GM23338 (cell line): ENCODE measurements around the gene TRAF3. TPM values are rescaled to one million over a fixed set of nuclear protein-coding genes. Genes with fewer than 3 reads are reported as not detected.

Experiments
- ATAC-seq: fragments of 200-7000 bp; cut with Tn5 transposase; 3 replicates; pipeline ENCODE4 v1.9.1; 2020
- DNase-seq: peaks from one replicate; pipeline ENCODE4 v3.0.0-alpha.2; 2015; ENCODE audit warnings: low spot score
- H2AFZ ChIP-seq: fragments of 200-600 bp; sonication (generic); 2 replicates; pipeline ENCODE4 v1.8.0; 2016; ENCODE audit warnings: antibody characterized with exemption, mild to moderate bottlenecking, moderate library complexity
- H3F3A ChIP-seq: fragments of 200-600 bp; sonication (generic); replicated peaks from 2 replicates; pipeline ENCODE4 v1.8.0; 2017; ENCODE audit warnings: antibody characterized with exemption, mixed run types, low read depth
- H3K27ac ChIP-seq: fragments of 200-600 bp; sonication (generic); 2 replicates; pipeline ENCODE4 v1.6.1; 2016; ENCODE audit warnings: low read depth
- H3K27me3 ChIP-seq: fragments of 200-600 bp; sonication (generic); 2 replicates; pipeline ENCODE4 v1.8.0; 2016; ENCODE audit warnings: mild to moderate bottlenecking, mixed run types, moderate library complexity; ENCODE audit not compliant: insufficient read depth
- H3K36me3 ChIP-seq: fragments of 200-600 bp; sonication (generic); 2 replicates; pipeline ENCODE4 v1.8.0; 2016; ENCODE audit warnings: mild to moderate bottlenecking; ENCODE audit not compliant: insufficient read depth
- H3K4me1 ChIP-seq: fragments of 200-600 bp; sonication (generic); 2 replicates; pipeline ENCODE4 v1.8.0; 2016; ENCODE audit warnings: mild to moderate bottlenecking, moderate library complexity; ENCODE audit not compliant: insufficient read depth
- H3K4me2 ChIP-seq: fragments of 200-600 bp; sonication (generic); 2 replicates; pipeline ENCODE4 v1.7.1; 2017; ENCODE audit warnings: mixed run types
- H3K4me3 ChIP-seq: fragments of 200-600 bp; sonication (generic); 2 replicates; pipeline ENCODE4 v1.6.1; 2016; ENCODE audit warnings: mixed run types
- H3K79me2 ChIP-seq: fragments of 200-600 bp; sonication (generic); replicated peaks from 2 replicates; pipeline ENCODE4 v1.8.0; 2017; ENCODE audit warnings: mild to moderate bottlenecking; ENCODE audit not compliant: insufficient read depth
- H3K9me2 ChIP-seq: fragments of 200-600 bp; sonication (generic); 2 replicates; pipeline ENCODE4 v1.8.0; 2017; ENCODE audit not compliant: insufficient read depth
- H4K20me1 ChIP-seq: fragments of 200-600 bp; sonication (generic); replicated peaks from 2 replicates; pipeline ENCODE4 v1.8.0; 2017; ENCODE audit warnings: mild to moderate bottlenecking; ENCODE audit not compliant: insufficient read depth
- H3K27ac Mint-ChIP-seq: 2 replicates; pipeline ENCODE4 v1.8.0; 2020; ENCODE audit warnings: inconsistent platforms, mild to moderate bottlenecking, moderate library complexity, mixed read lengths
- H3K27me3 Mint-ChIP-seq: 3 replicates; pipeline ENCODE4 v1.8.0; 2022; ENCODE audit warnings: low read depth, mild to moderate bottlenecking, moderate library complexity, mixed read lengths, inconsistent platforms; ENCODE audit not compliant: insufficient read depth, poor library complexity
- H3K36me3 Mint-ChIP-seq: 3 replicates; pipeline ENCODE4 v1.8.0; 2021; ENCODE audit warnings: low read depth, mild to moderate bottlenecking, inconsistent platforms, moderate library complexity, mixed read lengths
- H3K4me1 Mint-ChIP-seq: 3 replicates; pipeline ENCODE4 v1.8.0; 2020; ENCODE audit warnings: mild to moderate bottlenecking, inconsistent platforms, mixed read lengths
- H3K4me3 Mint-ChIP-seq: 3 replicates; pipeline ENCODE4 v1.8.0; 2021; ENCODE audit warnings: moderate library complexity, mild to moderate bottlenecking, inconsistent platforms, mixed read lengths
- H3K9me3 Mint-ChIP-seq: 3 replicates; pipeline ENCODE4 v1.8.0; 2020; ENCODE audit warnings: moderate library complexity, mild to moderate bottlenecking, inconsistent platforms, mixed read lengths
- EZH2phosphoT487 ChIP-seq: fragments of 200-600 bp; sonication (generic); IDR thresholded peaks from one replicate; pipeline ENCODE4 v1.8.1; 2018; ENCODE audit warnings: antibody characterized with exemption; ENCODE audit not compliant: unreplicated experiment
- ZNF114 ChIP-seq: fragments of 250-450 bp; sonication (Bioruptor Pico); IDR thresholded peaks from 2 replicates; pipeline ENCODE4 v1.5.0; 2020; ENCODE audit warnings: mild to moderate bottlenecking, moderate library complexity
- polyA plus RNA-seq: library from polyadenylated mRNA; unstranded; fragments of >200 nt; fragmentation: Nextera tagmentation; extraction: Ambion mirVana; gene quantifications from 2 replicates; pipeline ENCODE4 v1.2.1, GENCODE V29; 2016
- total RNA-seq: library from RNA; depleted of rRNA; stranded (reverse); fragments of >200 nt; shearing (Covaris generic); gene quantifications from 2 replicates; pipeline ENCODE4 v1.2.3, GENCODE V29; 2014
- TF ChIP-seq, protein P1 (sequence below): fragments of 250-450 bp; sonication (Bioruptor Pico); IDR thresholded peaks from 2 replicates; pipeline ENCODE4 v1.5.0; 2020; ENCODE audit warnings: mild to moderate bottlenecking, moderate library complexity
- TF ChIP-seq, protein P2 (sequence below), 2 experiments: fragments of 200-600 bp in 1 of 2; sonication (generic) in 1 of 2; conservative IDR thresholded peaks; 2 replicates each; pipeline versions ENCODE4 v1.5.1 to v1.6.1; 2016 to 2017; ENCODE audit warnings: antibody characterized with exemption in 2 of 2, low read depth in 2 of 2, mild to moderate bottlenecking in 2 of 2, moderate library complexity in 1 of 2
- TF ChIP-seq, protein P3 (sequence below): IDR thresholded peaks from 2 replicates; pipeline ENCODE4 v1.6.1; 2016; ENCODE audit warnings: antibody characterized with exemption

TRAF3 gene
- total and polyA plus RNA-seq, 2 experiments from 2014 or later = 3.7 to 9.3 TPM

DNA sequence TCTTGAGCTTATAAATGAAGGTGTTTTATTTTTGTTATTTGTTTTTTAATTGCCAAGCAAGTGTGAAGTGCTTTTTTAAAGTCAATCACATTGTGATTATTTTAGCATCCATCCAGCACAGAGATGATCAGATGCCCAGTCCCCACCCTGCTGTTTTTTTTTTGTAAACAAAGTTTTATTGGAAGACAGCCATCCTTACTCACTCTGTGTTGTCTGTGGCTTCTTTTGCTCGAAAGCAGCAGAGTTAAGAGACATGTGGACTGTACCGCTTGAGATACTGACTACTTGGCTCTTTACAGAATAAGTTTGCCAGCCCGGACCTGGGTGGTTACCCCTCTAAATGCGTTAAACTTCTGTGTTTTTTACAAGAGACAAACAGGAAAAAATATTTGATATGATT is 114.3 kb downstream of the TRAF3 start (continued):
- TF ChIP-seq, protein P1, sequence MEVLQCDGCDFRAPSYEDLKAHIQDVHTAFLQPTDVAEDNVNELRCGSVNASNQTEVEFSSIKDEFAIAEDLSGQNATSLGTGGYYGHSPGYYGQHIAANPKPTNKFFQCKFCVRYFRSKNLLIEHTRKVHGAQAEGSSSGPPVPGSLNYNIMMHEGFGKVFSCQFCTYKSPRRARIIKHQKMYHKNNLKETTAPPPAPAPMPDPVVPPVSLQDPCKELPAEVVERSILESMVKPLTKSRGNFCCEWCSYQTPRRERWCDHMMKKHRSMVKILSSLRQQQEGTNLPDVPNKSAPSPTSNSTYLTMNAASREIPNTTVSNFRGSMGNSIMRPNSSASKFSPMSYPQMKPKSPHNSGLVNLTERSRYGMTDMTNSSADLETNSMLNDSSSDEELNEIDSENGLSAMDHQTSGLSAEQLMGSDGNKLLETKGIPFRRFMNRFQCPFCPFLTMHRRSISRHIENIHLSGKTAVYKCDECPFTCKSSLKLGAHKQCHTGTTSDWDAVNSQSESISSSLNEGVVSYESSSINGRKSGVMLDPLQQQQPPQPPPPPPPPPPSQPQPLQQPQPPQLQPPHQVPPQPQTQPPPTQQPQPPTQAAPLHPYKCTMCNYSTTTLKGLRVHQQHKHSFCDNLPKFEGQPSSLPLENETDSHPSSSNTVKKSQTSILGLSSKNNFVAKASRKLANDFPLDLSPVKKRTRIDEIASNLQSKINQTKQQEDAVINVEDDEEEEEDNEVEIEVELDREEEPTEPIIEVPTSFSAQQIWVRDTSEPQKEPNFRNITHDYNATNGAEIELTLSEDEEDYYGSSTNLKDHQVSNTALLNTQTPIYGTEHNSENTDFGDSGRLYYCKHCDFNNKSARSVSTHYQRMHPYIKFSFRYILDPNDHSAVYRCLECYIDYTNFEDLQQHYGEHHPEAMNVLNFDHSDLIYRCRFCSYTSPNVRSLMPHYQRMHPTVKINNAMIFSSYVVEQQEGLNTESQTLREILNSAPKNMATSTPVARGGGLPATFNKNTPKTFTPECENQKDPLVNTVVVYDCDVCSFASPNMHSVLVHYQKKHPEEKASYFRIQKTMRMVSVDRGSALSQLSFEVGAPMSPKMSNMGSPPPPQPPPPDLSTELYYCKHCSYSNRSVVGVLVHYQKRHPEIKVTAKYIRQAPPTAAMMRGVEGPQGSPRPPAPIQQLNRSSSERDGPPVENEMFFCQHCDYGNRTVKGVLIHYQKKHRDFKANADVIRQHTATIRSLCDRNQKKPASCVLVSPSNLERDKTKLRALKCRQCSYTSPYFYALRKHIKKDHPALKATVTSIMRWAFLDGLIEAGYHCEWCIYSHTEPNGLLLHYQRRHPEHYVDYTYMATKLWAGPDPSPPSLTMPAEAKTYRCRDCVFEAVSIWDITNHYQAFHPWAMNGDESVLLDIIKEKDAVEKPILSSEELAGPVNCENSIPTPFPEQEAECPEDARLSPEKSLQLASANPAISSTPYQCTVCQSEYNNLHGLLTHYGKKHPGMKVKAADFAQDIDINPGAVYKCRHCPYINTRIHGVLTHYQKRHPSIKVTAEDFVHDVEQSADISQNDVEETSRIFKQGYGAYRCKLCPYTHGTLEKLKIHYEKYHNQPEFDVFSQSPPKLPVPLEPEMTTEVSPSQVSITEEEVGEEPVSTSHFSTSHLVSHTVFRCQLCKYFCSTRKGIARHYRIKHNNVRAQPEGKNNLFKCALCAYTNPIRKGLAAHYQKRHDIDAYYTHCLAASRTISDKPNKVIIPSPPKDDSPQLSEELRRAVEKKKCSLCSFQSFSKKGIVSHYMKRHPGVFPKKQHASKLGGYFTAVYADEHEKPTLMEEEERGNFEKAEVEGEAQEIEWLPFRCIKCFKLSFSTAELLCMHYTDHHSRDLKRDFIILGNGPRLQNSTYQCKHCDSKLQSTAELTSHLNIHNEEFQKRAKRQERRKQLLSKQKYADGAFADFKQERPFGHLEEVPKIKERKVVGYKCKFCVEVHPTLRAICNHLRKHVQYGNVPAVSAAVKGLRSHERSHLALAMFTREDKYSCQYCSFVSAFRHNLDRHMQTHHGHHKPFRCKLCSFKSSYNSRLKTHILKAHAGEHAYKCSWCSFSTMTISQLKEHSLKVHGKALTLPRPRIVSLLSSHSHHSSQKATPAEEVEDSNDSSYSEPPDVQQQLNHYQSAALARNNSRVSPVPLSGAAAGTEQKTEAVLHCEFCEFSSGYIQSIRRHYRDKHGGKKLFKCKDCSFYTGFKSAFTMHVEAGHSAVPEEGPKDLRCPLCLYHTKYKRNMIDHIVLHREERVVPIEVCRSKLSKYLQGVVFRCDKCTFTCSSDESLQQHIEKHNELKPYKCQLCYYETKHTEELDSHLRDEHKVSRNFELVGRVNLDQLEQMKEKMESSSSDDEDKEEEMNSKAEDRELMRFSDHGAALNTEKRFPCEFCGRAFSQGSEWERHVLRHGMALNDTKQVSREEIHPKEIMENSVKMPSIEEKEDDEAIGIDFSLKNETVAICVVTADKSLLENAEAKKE (CRISPR knock-in tag) = no peak
- TF ChIP-seq, protein P2, sequence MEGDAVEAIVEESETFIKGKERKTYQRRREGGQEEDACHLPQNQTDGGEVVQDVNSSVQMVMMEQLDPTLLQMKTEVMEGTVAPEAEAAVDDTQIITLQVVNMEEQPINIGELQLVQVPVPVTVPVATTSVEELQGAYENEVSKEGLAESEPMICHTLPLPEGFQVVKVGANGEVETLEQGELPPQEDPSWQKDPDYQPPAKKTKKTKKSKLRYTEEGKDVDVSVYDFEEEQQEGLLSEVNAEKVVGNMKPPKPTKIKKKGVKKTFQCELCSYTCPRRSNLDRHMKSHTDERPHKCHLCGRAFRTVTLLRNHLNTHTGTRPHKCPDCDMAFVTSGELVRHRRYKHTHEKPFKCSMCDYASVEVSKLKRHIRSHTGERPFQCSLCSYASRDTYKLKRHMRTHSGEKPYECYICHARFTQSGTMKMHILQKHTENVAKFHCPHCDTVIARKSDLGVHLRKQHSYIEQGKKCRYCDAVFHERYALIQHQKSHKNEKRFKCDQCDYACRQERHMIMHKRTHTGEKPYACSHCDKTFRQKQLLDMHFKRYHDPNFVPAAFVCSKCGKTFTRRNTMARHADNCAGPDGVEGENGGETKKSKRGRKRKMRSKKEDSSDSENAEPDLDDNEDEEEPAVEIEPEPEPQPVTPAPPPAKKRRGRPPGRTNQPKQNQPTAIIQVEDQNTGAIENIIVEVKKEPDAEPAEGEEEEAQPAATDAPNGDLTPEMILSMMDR (conservative IDR thresholded peaks at IDR 0.05; ENCODE audit: low read depth in 2 of 2) = no peak
- TF ChIP-seq EZH2phosphoT487 = no peak

DNA sequence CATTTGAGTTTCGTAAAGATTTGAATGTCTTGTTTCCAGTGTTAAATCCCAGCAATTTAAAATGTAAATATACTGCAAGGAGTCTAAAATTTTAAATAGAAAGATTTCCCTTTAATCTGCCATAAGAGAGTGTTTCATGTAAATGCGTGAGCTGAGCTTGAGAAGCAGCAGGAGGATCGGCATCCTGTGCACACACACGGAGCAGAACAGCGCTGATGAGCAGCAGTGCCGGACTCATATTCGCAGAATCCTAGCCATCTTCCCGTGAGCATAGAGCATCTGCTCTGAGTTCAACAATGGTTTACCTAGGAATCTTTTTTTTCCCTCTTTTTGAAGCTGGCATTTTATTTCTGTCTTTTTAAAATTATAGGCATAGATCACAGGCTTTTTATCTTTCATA is 115.4 kb downstream of the TRAF3 start:
- no peaks in the 10 kb centered on the region for H3K9me3 Mint-ChIP-seq
- Histone ChIP-seq H2AFZ (no peak overlapping the region), H3F3A (no peaks in the 10 kb centered on the region), H3K36me3 (no peaks in the 10 kb centered on the region), H3K27ac (no peak overlapping the region), H3K4me3 (no peak overlapping the region), H4K20me1 (no peaks in the 10 kb centered on the region), H3K9me2 (no peaks in the 10 kb centered on the region), H3K4me2 (no peak overlapping the region), H3K79me2 (no peaks in the 10 kb centered on the region), H3K27me3 (no peaks in the 10 kb centered on the region), H3K4me1 (no peaks in the 10 kb centered on the region)
- H3K36me3 Mint-ChIP-seq = no peaks in the 10 kb centered on the region
- H3K27ac Mint-ChIP-seq = no peak overlapping the region
- H3K4me3 Mint-ChIP-seq = no peak overlapping the region
- peaks cover 6% of the 10 kb centered on the region; the same call in 1 of the 3 replicates for H3K4me1 Mint-ChIP-seq
- DNase-seq (no peak), ATAC-seq (no peak)
- no peaks in the 10 kb centered on the region for H3K27me3 Mint-ChIP-seq
- TF ChIP-seq ZNF114 (CRISPR knock-in tag) = no peak
- TF ChIP-seq, protein P1 (CRISPR knock-in tag) = no peak
- TF ChIP-seq, protein P3, sequence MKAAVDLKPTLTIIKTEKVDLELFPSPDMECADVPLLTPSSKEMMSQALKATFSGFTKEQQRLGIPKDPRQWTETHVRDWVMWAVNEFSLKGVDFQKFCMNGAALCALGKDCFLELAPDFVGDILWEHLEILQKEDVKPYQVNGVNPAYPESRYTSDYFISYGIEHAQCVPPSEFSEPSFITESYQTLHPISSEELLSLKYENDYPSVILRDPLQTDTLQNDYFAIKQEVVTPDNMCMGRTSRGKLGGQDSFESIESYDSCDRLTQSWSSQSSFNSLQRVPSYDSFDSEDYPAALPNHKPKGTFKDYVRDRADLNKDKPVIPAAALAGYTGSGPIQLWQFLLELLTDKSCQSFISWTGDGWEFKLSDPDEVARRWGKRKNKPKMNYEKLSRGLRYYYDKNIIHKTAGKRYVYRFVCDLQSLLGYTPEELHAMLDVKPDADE = no peak
